ENCODE results near the gene HSPB7.

DNA sequence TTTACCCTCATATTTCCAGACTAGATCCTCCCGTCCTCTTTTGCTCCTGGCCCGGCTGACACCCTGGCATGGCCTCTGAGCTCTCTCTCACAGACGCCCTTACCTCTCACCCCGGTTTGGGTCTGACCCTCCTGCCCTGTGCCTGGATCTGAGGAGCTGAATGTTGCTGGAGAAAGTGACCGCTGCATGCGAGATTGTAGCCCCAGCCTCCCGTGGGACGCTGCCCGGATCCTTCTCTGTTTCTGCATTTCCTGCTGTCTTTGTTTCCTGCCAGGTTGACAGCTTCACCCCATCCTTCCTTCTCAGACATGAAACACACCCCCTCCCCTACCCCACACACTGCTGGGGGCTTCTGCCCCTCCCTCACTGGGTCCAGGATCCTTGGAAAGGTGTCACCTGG, 46.1 kb upstream of the HSPB7 start:
- TF ChIP-seq, protein P1, sequence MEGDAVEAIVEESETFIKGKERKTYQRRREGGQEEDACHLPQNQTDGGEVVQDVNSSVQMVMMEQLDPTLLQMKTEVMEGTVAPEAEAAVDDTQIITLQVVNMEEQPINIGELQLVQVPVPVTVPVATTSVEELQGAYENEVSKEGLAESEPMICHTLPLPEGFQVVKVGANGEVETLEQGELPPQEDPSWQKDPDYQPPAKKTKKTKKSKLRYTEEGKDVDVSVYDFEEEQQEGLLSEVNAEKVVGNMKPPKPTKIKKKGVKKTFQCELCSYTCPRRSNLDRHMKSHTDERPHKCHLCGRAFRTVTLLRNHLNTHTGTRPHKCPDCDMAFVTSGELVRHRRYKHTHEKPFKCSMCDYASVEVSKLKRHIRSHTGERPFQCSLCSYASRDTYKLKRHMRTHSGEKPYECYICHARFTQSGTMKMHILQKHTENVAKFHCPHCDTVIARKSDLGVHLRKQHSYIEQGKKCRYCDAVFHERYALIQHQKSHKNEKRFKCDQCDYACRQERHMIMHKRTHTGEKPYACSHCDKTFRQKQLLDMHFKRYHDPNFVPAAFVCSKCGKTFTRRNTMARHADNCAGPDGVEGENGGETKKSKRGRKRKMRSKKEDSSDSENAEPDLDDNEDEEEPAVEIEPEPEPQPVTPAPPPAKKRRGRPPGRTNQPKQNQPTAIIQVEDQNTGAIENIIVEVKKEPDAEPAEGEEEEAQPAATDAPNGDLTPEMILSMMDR (IDR thresholded peaks at IDR 0.05; ENCODE audit: borderline replicate concordance, extremely low read depth, low read length, poor library complexity, severe bottlenecking) = no peak
- TF ChIP-seq EZH2 (IDR thresholded peaks at IDR 0.05; ENCODE audit: borderline replicate concordance, low read depth, low read length, severe bottlenecking) = no peak

Data from DND-41 (cell line).